Loucy (cell line): Measurements from ENCODE around the gene CILP.

Source experiments
- H2AFZ ChIP-seq: fragments of 200-600 bp; sonication (generic); 2 replicates; pipeline ENCODE4 v1.6.0; 2016; ENCODE audit warnings: antibody characterized with exemption, mild to moderate bottlenecking, low read length, moderate library complexity
- H3F3A ChIP-seq: fragments of 200-600 bp; 2 replicates; pipeline ENCODE4 v1.6.0; 2016; ENCODE audit warnings: antibody characterized with exemption, low read depth, mild to moderate bottlenecking
- H3K27me3 ChIP-seq: fragments of 200-600 bp; sonication (generic); 2 replicates; pipeline ENCODE4 v1.6.1; 2014; ENCODE audit warnings: low read length, mild to moderate bottlenecking; ENCODE audit not compliant: insufficient read depth, poor library complexity, severe bottlenecking
- H3K36me3 ChIP-seq: fragments of 200-600 bp; sonication (generic); 2 replicates; pipeline ENCODE4 v1.6.1; 2016; ENCODE audit warnings: low read length; ENCODE audit not compliant: insufficient read depth
- H3K4me1 ChIP-seq: fragments of 200-600 bp; sonication (generic); 2 replicates; pipeline ENCODE4 v1.5.1; 2014; ENCODE audit warnings: low read length, mild to moderate bottlenecking; ENCODE audit not compliant: insufficient read depth, poor library complexity, severe bottlenecking
- H3K4me2 ChIP-seq: fragments of 200-600 bp; sonication (generic); 2 replicates; pipeline ENCODE4 v1.6.0; 2014; ENCODE audit warnings: antibody characterized with exemption, low read length, low read depth, mild to moderate bottlenecking; ENCODE audit not compliant: poor library complexity, severe bottlenecking
- H3K4me3 ChIP-seq: fragments of 200-600 bp; sonication (generic); 2 replicates; pipeline ENCODE4 v1.5.1; 2014; ENCODE audit warnings: low read length, mild to moderate bottlenecking, mixed read lengths; ENCODE audit not compliant: poor library complexity, severe bottlenecking
- H3K79me2 ChIP-seq: fragments of 200-600 bp; sonication (generic); 2 replicates; pipeline ENCODE4 v1.6.1; 2014; ENCODE audit warnings: low read length; ENCODE audit not compliant: insufficient read depth
- H3K9ac ChIP-seq: fragments of 200-600 bp; sonication (generic); 2 replicates; pipeline ENCODE4 v1.6.0; 2014; ENCODE audit warnings: mild to moderate bottlenecking, low read depth, low read length, moderate library complexity; ENCODE audit not compliant: poor library complexity, severe bottlenecking
- H3K9me2 ChIP-seq: fragments of 200-600 bp; sonication (generic); replicated peaks from 2 replicates; pipeline ENCODE4 v1.6.1; 2016; ENCODE audit warnings: low read depth, low read length, mixed read lengths
- H3K9me3 ChIP-seq: fragments of 200-600 bp; sonication (generic); 2 replicates; pipeline ENCODE4 v1.6.1; 2014; ENCODE audit warnings: mild to moderate bottlenecking, antibody characterized with exemption, low read length, low read depth; ENCODE audit not compliant: insufficient read depth
- H4K20me1 ChIP-seq: fragments of 200-600 bp; sonication (generic); 2 replicates; pipeline ENCODE4 v1.6.0; 2014; ENCODE audit warnings: antibody characterized with exemption, low read length, mild to moderate bottlenecking; ENCODE audit not compliant: insufficient read depth, poor library complexity, severe bottlenecking
- CTCF ChIP-seq: fragments of 200-600 bp; sonication (generic); conservative IDR thresholded peaks from 2 replicates; pipeline ENCODE4 v1.5.1; 2014; ENCODE audit warnings: mild to moderate bottlenecking, antibody characterized with exemption, low read length
- EZH2phosphoT487 ChIP-seq: fragments of 200-600 bp; IDR thresholded peaks from 2 replicates; pipeline ENCODE4 v1.6.1; 2018; ENCODE audit warnings: antibody characterized with exemption, mild to moderate bottlenecking, moderate library complexity, borderline replicate concordance

Gene CILP

GRCh38 chr15:65206750-65207149 lies 4.5 kb downstream of the CILP start:
- Histone ChIP-seq H2AFZ (no peak overlapping the region), H3F3A (no peaks in the 10 kb centered on the region), H3K36me3 (no peaks in the 10 kb centered on the region), H3K79me2 (no peaks in the 10 kb centered on the region), H3K4me3 (no peak overlapping the region), H3K9ac (no peak overlapping the region), H3K9me2 (no peaks in the 10 kb centered on the region), H4K20me1 (no peaks in the 10 kb centered on the region), H3K9me3 (no peaks in the 10 kb centered on the region), H3K4me2 (no peak overlapping the region), H3K27me3 (no peaks in the 10 kb centered on the region), H3K4me1 (no peaks in the 10 kb centered on the region)
- TF ChIP-seq EZH2phosphoT487 (no peak), CTCF (no peak)

- Histone ChIP-seq H3K4me3 (no peak overlapping the region), H3K79me2 (no peaks in the 10 kb centered on the region), H3F3A (no peaks in the 10 kb centered on the region), H3K4me1 (no peaks in the 10 kb centered on the region), H2AFZ (no peak overlapping the region), H4K20me1 (no peaks in the 10 kb centered on the region), H3K9me2 (no peaks in the 10 kb centered on the region), H3K9ac (no peak overlapping the region), H3K27me3 (no peaks in the 10 kb centered on the region), H3K9me3 (no peaks in the 10 kb centered on the region), H3K4me2 (no peak overlapping the region), H3K36me3 (no peaks in the 10 kb centered on the region)
- no peak for TF ChIP-seq CTCF
- TF ChIP-seq EZH2phosphoT487 = no peak
Observed at GRCh38 chr15:65204931-65205660, 6.2 kb downstream of the CILP start.

- no peaks in the 10 kb centered on the region for H3K79me2 ChIP-seq
- no peaks in the 10 kb centered on the region for H3K36me3 ChIP-seq
- H3K27me3 ChIP-seq = no peaks in the 10 kb centered on the region
- H4K20me1 ChIP-seq = no peaks in the 10 kb centered on the region
- H3K4me1 ChIP-seq = no peaks in the 10 kb centered on the region
- no peak overlapping the region for H3K4me3 ChIP-seq
- H3K9me3 ChIP-seq = no peaks in the 10 kb centered on the region
- H3K9ac ChIP-seq = no peak overlapping the region
- H3F3A ChIP-seq = no peaks in the 10 kb centered on the region
- no peak overlapping the region for H3K4me2 ChIP-seq
- TF ChIP-seq CTCF (no peak), EZH2phosphoT487 (no peak)
- no peak overlapping the region for H2AFZ ChIP-seq
- H3K9me2 ChIP-seq = no peaks in the 10 kb centered on the region
Observed at GRCh38 chr15:65204236-65204930, 6.9 kb downstream of the CILP start.
